SK-N-SH (cell line): Measurements from ENCODE around the gene TGM6. TPM values are rescaled to one million over a fixed set of nuclear protein-coding genes. Genes with fewer than 3 reads are reported as not detected.

Source experiments
- CTCF ChIA-PET: fragments of 300-600, 350-600 bp; formaldehyde crosslinking; extraction: SDS; loops from one replicate; lab custom pipeline; 2021; lab: Yijun Ruan, JAX
- POLR2A ChIA-PET: fragments of 350-600 bp; sonication (Branson Sonifier 250); formaldehyde crosslinking; extraction: SDS; loops from one replicate; lab custom pipeline; 2020; ENCODE audit warnings: antibody characterized with exemption, inconsistent platforms; lab: Yijun Ruan, JAX
- DNase-seq: peaks from one replicate; pipeline ENCODE4 v3.0.0; 2012
- H2AFZ ChIP-seq: fragments of 200-600 bp; sonication (generic); 2 replicates; pipeline ENCODE4 v1.8.1; 2016; ENCODE audit warnings: antibody characterized with exemption, mild to moderate bottlenecking, low read depth
- H3F3A ChIP-seq: fragments of 200-600 bp; sonication (generic); replicated peaks from 2 replicates; pipeline ENCODE3; 2016; ENCODE audit warnings: antibody characterized with exemption, mild to moderate bottlenecking; ENCODE audit not compliant: insufficient read depth
- H3K27ac ChIP-seq, 2 experiments: fragments of 200-500 bp in 1 of 2; fragments of 200-600 bp in 1 of 2; sonication (Bioruptor generic) in 1 of 2; sonication (generic), shearing (Covaris generic) in 1 of 2; 2 replicates each; pipeline versions ENCODE4 v1.5.1 to v1.6.1; 2014 to 2016; ENCODE audit warnings: low read depth in 2 of 2, inconsistent platforms in 1 of 2, low read length in 1 of 2, mild to moderate bottlenecking in 1 of 2, mixed read lengths in 1 of 2
- H3K27me3 ChIP-seq: fragments of 200-600 bp; sonication (generic), shearing (Covaris generic); 2 replicates; pipeline ENCODE4 v1.6.1; 2016; ENCODE audit warnings: mixed run types; ENCODE audit not compliant: insufficient read depth
- H3K36me3 ChIP-seq, 2 experiments: fragments of 200-500 bp in 1 of 2; fragments of 200-600 bp in 1 of 2; sonication (Bioruptor generic) in 1 of 2; sonication (generic) in 1 of 2; replicated peaks in 1 of 2; 2 replicates each; pipeline versions ENCODE3 to v1.5.1; 2014 to 2016; ENCODE audit warnings: low read length in 1 of 2, mild to moderate bottlenecking in 1 of 2; ENCODE audit not compliant: insufficient read depth in 2 of 2, control insufficient read depth in 1 of 2
- H3K4me1 ChIP-seq, 2 experiments: fragments of 200-500 bp in 1 of 2; fragments of 200-600 bp in 1 of 2; sonication (Bioruptor generic) in 1 of 2; sonication (generic), shearing (Covaris generic) in 1 of 2; 2 replicates each; pipeline versions ENCODE4 v1.5.1 to v1.6.1; 2014 to 2016; ENCODE audit warnings: low read depth in 1 of 2, low read length in 1 of 2, mixed run types in 1 of 2; ENCODE audit not compliant: insufficient read depth in 2 of 2, control insufficient read depth in 1 of 2
- H3K4me2 ChIP-seq: fragments of 200-600 bp; sonication (generic), shearing (Covaris generic); 2 replicates; pipeline ENCODE4 v1.6.1; 2017; ENCODE audit warnings: mixed run types
- H3K4me3 ChIP-seq, 2 experiments: fragments of 200-500 bp in 1 of 2; fragments of 200-600 bp in 1 of 2; sonication (Bioruptor generic) in 1 of 2; sonication (generic), shearing (Covaris generic) in 1 of 2; 2 replicates each; pipeline versions ENCODE4 v1.5.1 to v1.8.1; 2014 to 2016; ENCODE audit warnings: low read depth in 2 of 2, inconsistent platforms in 1 of 2, low read length in 1 of 2, mild to moderate bottlenecking in 1 of 2, mixed read lengths in 1 of 2, moderate library complexity in 1 of 2
- H3K79me2 ChIP-seq: fragments of 200-600 bp; sonication (generic); 2 replicates; pipeline ENCODE4 v1.8.1; 2017; ENCODE audit warnings: mild to moderate bottlenecking; ENCODE audit not compliant: insufficient read depth
- H3K9ac ChIP-seq: fragments of 200-600 bp; sonication (generic); 2 replicates; pipeline ENCODE4 v1.6.1; 2017; ENCODE audit warnings: mixed run types
- H3K9me2 ChIP-seq: fragments of 200-600 bp; sonication (generic); 2 replicates; pipeline ENCODE4 v1.6.1; 2017; ENCODE audit warnings: mixed run types
- H3K9me3 ChIP-seq: fragments of 200-600 bp; sonication (generic); 2 replicates; pipeline ENCODE4 v1.6.1; 2017; ENCODE audit warnings: mixed run types, mild to moderate bottlenecking, moderate library complexity
- H4K20me1 ChIP-seq: fragments of 200-600 bp; sonication (generic); 2 replicates; pipeline ENCODE4 v1.6.1; 2017; ENCODE audit warnings: mild to moderate bottlenecking, mixed run types; ENCODE audit not compliant: insufficient read depth
- FOSL2 ChIP-seq: IDR thresholded peaks from 2 replicates; pipeline ENCODE4 v1.4.0; 2012; ENCODE audit warnings: low read depth, mild to moderate bottlenecking, moderate library complexity, borderline replicate concordance
- FOXM1 ChIP-seq: IDR thresholded peaks from 2 replicates; pipeline ENCODE4 v1.4.0; 2012; ENCODE audit warnings: low read depth, mild to moderate bottlenecking
- JUND ChIP-seq: IDR thresholded peaks from 2 replicates; pipeline ENCODE4 v1.4.0; 2012
- MXI1 ChIP-seq: IDR thresholded peaks from 2 replicates; pipeline ENCODE4 v1.6.1; 2012; ENCODE audit warnings: mild to moderate bottlenecking, low read depth, low read length, improper control_type of control experiment
- NFIC ChIP-seq: IDR thresholded peaks from 2 replicates; pipeline ENCODE4 v1.4.0; 2012; ENCODE audit warnings: borderline replicate concordance
- POLR2AphosphoS5 ChIP-seq: IDR thresholded peaks from 2 replicates; pipeline ENCODE4 v1.6.1; 2012; ENCODE audit warnings: low read depth, low read length
- RAD21 ChIP-seq: IDR thresholded peaks from 2 replicates; pipeline ENCODE4 v1.6.1; 2012; ENCODE audit warnings: mild to moderate bottlenecking, low read length
- REST ChIP-seq: IDR thresholded peaks from 2 replicates; pipeline ENCODE4 v1.6.1; 2012; ENCODE audit warnings: mild to moderate bottlenecking, low read depth, low read length, moderate library complexity
- RFX5 ChIP-seq: IDR thresholded peaks from 2 replicates; pipeline ENCODE4 v1.6.1; 2012; ENCODE audit warnings: mild to moderate bottlenecking, improper control_type of control experiment, low read length
- SIN3A ChIP-seq: IDR thresholded peaks from 2 replicates; pipeline ENCODE4 v1.6.1; 2012; ENCODE audit warnings: low read depth, mild to moderate bottlenecking, low read length, moderate library complexity, borderline replicate concordance
- ZBTB33 ChIP-seq: IDR thresholded peaks from 2 replicates; pipeline ENCODE4 v1.4.0; 2012; ENCODE audit warnings: low read depth, borderline replicate concordance
- WGBS: methylation state at CpG from one replicate; pipeline ENCODE4 v1.1.6; 2017; ENCODE audit warnings: low lambda C conversion rate; 5-methylcytosine and 5-hydroxymethylcytosine counted together
- polyA plus RNA-seq, 3 experiments: library from polyadenylated mRNA; depleted of rRNA; stranded (reverse); fragments of >200 nt; gene quantifications; 2 replicates each; pipeline ENCODE4 v1.2.3, GENCODE V29; 2012
- TF ChIP-seq, protein P1 (sequence below): IDR thresholded peaks from 2 replicates; pipeline ENCODE4 v1.4.0; 2012; ENCODE audit warnings: low read depth, borderline replicate concordance

Gene TGM6
- polyA plus RNA-seq, 1 of the 3 experiments (the other 2 are of a cell fraction), result not detected

GRCh38 chr20:2335096-2335870 is 45.4 kb upstream of the TGM6 start:
- TF ChIP-seq MXI1, result no peak
- TF ChIP-seq, all 33 proteins: peak for 0
- DNase-seq, result no peak
- Histone ChIP-seq H3K27me3 (peaks cover 4% of the 10 kb centered on the region; the same call in 1 of the 2 replicates), H3K27ac (no peak overlapping the region), H3K9ac (no peak overlapping the region), H3K36me3 (no peaks in the 10 kb centered on the region), H3K9me3 (no peaks in the 10 kb centered on the region), H3F3A (no peaks in the 10 kb centered on the region), H3K79me2 (no peaks in the 10 kb centered on the region), H3K9me2 (no peaks in the 10 kb centered on the region), H2AFZ (no peak overlapping the region), H3K4me1 (no peaks in the 10 kb centered on the region), H4K20me1 (no peaks in the 10 kb centered on the region), H3K4me2 (no peak overlapping the region), H3K4me3 (no peak overlapping the region)
- ChIA-PET CTCF (no interaction called here), POLR2A (no interaction called here)
- WGBS, result 86% methylated on average over 3 of the region's 9 CpGs

DNA sequence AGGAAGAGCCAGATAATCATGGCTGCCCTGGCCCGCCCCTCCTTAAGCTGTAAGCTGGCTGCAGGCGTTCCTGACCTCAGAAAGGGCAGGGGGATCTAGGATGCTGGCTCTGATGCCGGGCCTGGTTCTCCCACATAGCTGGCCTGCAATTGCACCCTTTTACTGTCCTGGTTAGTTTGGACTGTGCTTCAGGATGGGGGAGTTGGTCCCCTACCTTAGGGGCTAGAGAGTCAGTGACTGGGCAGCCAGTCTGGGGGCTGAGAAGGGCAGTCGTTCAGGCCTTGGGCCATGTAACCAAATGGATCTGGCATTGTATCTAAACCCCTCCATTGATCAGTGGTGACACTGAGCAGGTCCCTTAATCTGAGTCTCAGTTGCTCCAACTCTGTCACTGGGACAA is 44.2 kb upstream of the TGM6 start:
- Histone ChIP-seq H3K9ac (no peak overlapping the region), H3K79me2 (no peaks in the 10 kb centered on the region), H3K36me3 (no peaks in the 10 kb centered on the region), H3K9me3 (no peaks in the 10 kb centered on the region), H3K4me1 (no peaks in the 10 kb centered on the region), H3F3A (no peaks in the 10 kb centered on the region), H2AFZ (no peak overlapping the region), H3K4me2 (no peak overlapping the region), H4K20me1 (no peaks in the 10 kb centered on the region), H3K27me3 (peaks cover 4% of the 10 kb centered on the region; the same call in 1 of the 2 replicates), H3K27ac (no peak overlapping the region), H3K9me2 (no peaks in the 10 kb centered on the region), H3K4me3 (no peak overlapping the region)
- CTCF ChIA-PET, result interaction anchor here (0.7 kb wide), 1 partner anchor 17 kb away, joined by 3 read pairs; no protein-coding TSS in a partner anchor
- TF ChIP-seq POLR2AphosphoS5, result no peak
- TF ChIP-seq, protein P1, sequence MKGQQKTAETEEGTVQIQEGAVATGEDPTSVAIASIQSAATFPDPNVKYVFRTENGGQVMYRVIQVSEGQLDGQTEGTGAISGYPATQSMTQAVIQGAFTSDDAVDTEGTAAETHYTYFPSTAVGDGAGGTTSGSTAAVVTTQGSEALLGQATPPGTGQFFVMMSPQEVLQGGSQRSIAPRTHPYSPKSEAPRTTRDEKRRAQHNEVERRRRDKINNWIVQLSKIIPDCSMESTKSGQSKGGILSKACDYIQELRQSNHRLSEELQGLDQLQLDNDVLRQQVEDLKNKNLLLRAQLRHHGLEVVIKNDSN, result no peak
- no peak for TF ChIP-seq RAD21
- TF ChIP-seq SIN3A, result no peak
- TF ChIP-seq RFX5, result no peak
- no peak for TF ChIP-seq REST
- TF ChIP-seq ZBTB33, result no peak
- TF ChIP-seq NFIC, result no peak
- no peak for TF ChIP-seq JUND
- no peak for TF ChIP-seq FOXM1
- no peak for TF ChIP-seq FOSL2
- no peak for TF ChIP-seq MXI1
- POLR2A ChIA-PET, result no interaction called here
- DNase-seq, result no peak
- 63% methylated on average over 4 of the region's 4 CpGs for WGBS
